Mesothelial cell of epicardium (in vitro differentiated cells): Measurements from ENCODE around the gene GNAI3. TPM values are rescaled to one million over a fixed set of nuclear protein-coding genes. Genes with fewer than 3 reads are reported as not detected.

Source experiments
- DNase-seq, 2 experiments: peaks; one replicate each; pipeline ENCODE4 v3.0.0; 2021; ENCODE audit warnings: low spot score in 2 of 2; ENCODE audit not compliant: unreplicated experiment in 2 of 2
- H3K27ac Mint-ChIP-seq: 2 replicates; pipeline ENCODE4 v1.8.0; 2021; ENCODE audit warnings: mixed read lengths
- H3K27me3 Mint-ChIP-seq: 2 replicates; pipeline ENCODE4 v1.8.0; 2021; ENCODE audit warnings: low read depth, mixed read lengths
- H3K36me3 Mint-ChIP-seq: 2 replicates; pipeline ENCODE4 v1.8.0; 2021; ENCODE audit warnings: mixed read lengths
- H3K4me1 Mint-ChIP-seq: 2 replicates; pipeline ENCODE4 v1.8.0; 2021; ENCODE audit warnings: mixed read lengths
- H3K4me3 Mint-ChIP-seq: 2 replicates; pipeline ENCODE4 v1.8.0; 2021; ENCODE audit warnings: mild to moderate bottlenecking, moderate library complexity, mixed read lengths
- H3K9me3 Mint-ChIP-seq: 2 replicates; pipeline ENCODE4 v1.8.0; 2021; ENCODE audit warnings: mixed read lengths
- total RNA-seq: library from RNA; stranded (reverse); gene quantifications from 3 replicates; pipeline ENCODE4 v1.2.1, GENCODE V29; 2021
- TF ChIP-seq, protein P1 (sequence below): fragments of 200-600 bp; sonication (generic); IDR thresholded peaks from one replicate; pipeline ENCODE4 v1.5.0; 2021; ENCODE audit warnings: antibody characterized with exemption; ENCODE audit not compliant: unreplicated experiment

Gene GNAI3
- total RNA-seq, 1 donor from 2014 or later: 8.2 TPM

DNA sequence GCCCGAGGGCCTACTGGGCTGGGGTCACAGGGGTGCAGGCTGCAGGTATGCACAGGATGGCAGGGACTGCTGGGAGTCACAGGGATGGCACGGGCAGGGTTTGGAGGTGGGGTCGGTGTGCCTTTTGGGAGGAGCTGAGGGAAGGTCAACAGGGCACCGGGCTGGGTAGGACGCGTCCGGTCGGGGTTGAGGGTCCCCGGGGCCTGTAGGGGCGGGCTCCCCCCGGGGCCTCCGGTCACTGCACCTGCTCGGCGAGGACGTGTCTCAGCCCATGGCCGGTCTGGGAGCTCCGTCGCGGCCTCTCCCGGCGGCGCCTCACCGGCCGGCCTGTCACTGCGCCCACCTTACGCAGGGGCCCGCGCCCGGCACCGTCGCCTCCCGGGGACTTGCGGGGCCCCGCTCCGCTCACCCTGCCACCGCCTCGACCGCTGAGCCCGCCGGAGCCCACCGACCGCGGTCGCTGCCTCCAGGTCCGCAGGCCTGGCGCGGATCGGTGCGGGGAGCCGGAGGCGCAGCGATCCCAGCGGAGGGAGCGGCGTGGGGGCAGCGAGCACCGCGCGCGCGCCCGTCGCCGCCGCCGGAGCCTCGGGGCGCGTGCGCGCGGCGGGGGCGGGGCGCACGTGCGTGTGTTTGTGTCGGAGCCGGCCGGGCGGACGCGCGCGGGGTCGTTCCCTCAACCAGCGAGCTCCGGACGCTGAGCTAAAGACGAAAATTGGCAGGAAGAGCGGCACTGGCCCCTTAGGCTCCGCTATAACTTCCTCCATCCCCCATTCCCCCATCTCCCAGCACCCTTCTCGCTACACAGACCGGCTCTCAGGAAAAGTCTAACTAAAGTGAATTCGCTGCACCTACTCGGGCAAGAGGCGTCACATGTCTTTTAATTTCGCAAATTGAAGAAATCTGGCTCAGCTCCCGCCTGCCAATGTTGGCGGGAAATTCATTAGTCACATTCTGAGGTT is 39.0 kb upstream of the GNAI3 start, which contains the start of gene AMIGO1:
TSS of gene AMIGO1 (minus strand) at position 552 of the 959 bp plus-strand sequence. CDS start 815 bp downstream, outside the sequence.
- Mint-ChIP-seq H3K4me3 (peak within 1 kb of the TSS; percentile 77), H3K27me3 (peaks cover 33% of the 10 kb centered on the region), H3K9me3 (no peaks in the 10 kb centered on the region), H3K27ac (peak within 1 kb of the TSS; percentile 64), H3K36me3 (no peaks in the 10 kb centered on the region), H3K4me1 (peaks cover 15% of the 10 kb centered on the region)
- TF ChIP-seq, protein P1, sequence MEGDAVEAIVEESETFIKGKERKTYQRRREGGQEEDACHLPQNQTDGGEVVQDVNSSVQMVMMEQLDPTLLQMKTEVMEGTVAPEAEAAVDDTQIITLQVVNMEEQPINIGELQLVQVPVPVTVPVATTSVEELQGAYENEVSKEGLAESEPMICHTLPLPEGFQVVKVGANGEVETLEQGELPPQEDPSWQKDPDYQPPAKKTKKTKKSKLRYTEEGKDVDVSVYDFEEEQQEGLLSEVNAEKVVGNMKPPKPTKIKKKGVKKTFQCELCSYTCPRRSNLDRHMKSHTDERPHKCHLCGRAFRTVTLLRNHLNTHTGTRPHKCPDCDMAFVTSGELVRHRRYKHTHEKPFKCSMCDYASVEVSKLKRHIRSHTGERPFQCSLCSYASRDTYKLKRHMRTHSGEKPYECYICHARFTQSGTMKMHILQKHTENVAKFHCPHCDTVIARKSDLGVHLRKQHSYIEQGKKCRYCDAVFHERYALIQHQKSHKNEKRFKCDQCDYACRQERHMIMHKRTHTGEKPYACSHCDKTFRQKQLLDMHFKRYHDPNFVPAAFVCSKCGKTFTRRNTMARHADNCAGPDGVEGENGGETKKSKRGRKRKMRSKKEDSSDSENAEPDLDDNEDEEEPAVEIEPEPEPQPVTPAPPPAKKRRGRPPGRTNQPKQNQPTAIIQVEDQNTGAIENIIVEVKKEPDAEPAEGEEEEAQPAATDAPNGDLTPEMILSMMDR: no peak
- DNase-seq: peak; percentile 61 to 77

GRCh38 chr1:109513110-109513710 is 35.2 kb upstream of the GNAI3 start:
- peaks cover 36% of the 10 kb centered on the region for H3K27me3 Mint-ChIP-seq
- no peaks in the 10 kb centered on the region for H3K36me3 Mint-ChIP-seq
- TF ChIP-seq, protein P1: no peak
- DNase-seq: no peak
- H3K4me1 Mint-ChIP-seq: peaks cover 20% of the 10 kb centered on the region
- H3K9me3 Mint-ChIP-seq: no peaks in the 10 kb centered on the region
- no peak overlapping the region for H3K27ac Mint-ChIP-seq
- no peak overlapping the region for H3K4me3 Mint-ChIP-seq

DNA sequence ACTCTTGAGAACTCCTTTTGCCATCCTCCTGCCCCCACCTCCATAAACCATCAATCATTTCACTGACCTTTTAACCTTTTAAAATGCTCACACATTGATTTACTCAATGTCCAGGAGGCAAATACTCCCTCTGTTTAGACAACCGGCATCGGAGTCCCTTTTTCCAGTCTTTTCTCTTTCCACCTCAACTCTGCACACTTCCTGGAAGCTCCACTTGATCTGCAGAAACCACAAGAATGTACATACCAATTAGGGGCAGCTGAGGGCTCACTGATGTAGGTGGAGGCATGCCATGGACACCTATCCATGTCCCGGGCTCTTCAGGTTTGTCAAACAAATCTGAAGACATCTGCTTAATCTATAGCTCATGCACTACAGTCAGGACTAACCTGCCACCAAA is 33.6 kb upstream of the GNAI3 start:
- H3K36me3 Mint-ChIP-seq: no peaks in the 10 kb centered on the region
- no peak overlapping the region for H3K27ac Mint-ChIP-seq
- peaks cover 30% of the 10 kb centered on the region for H3K27me3 Mint-ChIP-seq
- H3K4me3 Mint-ChIP-seq: no peak overlapping the region
- TF ChIP-seq, protein P1: no peak
- no peaks in the 10 kb centered on the region for H3K9me3 Mint-ChIP-seq
- no peak for DNase-seq
- H3K4me1 Mint-ChIP-seq: peaks cover 12% of the 10 kb centered on the region

DNA sequence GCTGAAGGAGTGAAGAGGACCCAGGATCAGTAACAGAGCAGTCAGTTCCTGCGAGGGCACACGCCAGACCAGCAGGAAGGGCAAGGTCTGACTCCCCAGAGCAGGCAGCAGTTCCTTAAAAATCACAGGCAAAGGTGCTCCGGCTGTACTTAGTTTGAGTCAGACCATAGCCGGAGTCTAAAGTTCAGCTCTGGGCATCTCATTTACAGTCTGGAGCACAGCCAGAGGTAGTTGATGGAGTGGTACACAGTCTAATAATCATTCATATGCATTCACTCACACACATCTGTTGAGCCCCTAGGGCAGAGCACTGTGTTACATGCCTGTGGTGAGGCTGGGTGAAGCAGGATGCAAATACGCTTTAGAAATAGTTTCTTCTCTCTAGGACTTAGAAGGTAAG is 31.5 kb upstream of the GNAI3 start:
- Mint-ChIP-seq H3K36me3 (no peaks in the 10 kb centered on the region), H3K9me3 (no peaks in the 10 kb centered on the region), H3K4me1 (peaks cover 5% of the 10 kb centered on the region), H3K4me3 (no peak overlapping the region), H3K27me3 (peaks cover 33% of the 10 kb centered on the region), H3K27ac (no peak overlapping the region)
- TF ChIP-seq, protein P1: no peak
- no peak for DNase-seq

- Mint-ChIP-seq H3K36me3 (no peaks in the 10 kb centered on the region), H3K27me3 (peaks cover 33% of the 10 kb centered on the region), H3K4me3 (no peak overlapping the region), H3K27ac (no peak overlapping the region), H3K4me1 (peaks cover 5% of the 10 kb centered on the region), H3K9me3 (no peaks in the 10 kb centered on the region)
- DNase-seq: no peak
- TF ChIP-seq, protein P1: no peak
These were observed 31.1 kb upstream of the GNAI3 start for GRCh38 chr1:109517337-109517736.
